Neural crest cell (in vitro differentiated cells): ENCODE measurements around the gene LRP3. TPM values are rescaled to one million over a fixed set of nuclear protein-coding genes. Genes with fewer than 3 reads are reported as not detected.

ENCODE experiments used
- DNase-seq: peaks from one replicate; pipeline ENCODE4 v3.0.0; 2021; ENCODE audit warnings: low read depth, mixed read lengths, low spot score
- H3K27ac Mint-ChIP-seq: one replicate; pipeline ENCODE4 v1.8.0; 2021; ENCODE audit warnings: mild to moderate bottlenecking, mixed read lengths; ENCODE audit not compliant: unreplicated experiment
- H3K27me3 Mint-ChIP-seq: 2 replicates; pipeline ENCODE4 v1.8.0; 2021; ENCODE audit warnings: low read depth, mild to moderate bottlenecking, mixed read lengths
- H3K36me3 Mint-ChIP-seq: 2 replicates; pipeline ENCODE4 v1.8.0; 2021; ENCODE audit warnings: low read depth, mild to moderate bottlenecking, mixed read lengths
- H3K4me1 Mint-ChIP-seq: 2 replicates; pipeline ENCODE4 v1.8.0; 2021; ENCODE audit warnings: mixed read lengths
- H3K4me3 Mint-ChIP-seq: one replicate; pipeline ENCODE4 v1.8.0; 2021; ENCODE audit warnings: mild to moderate bottlenecking, mixed read lengths
- H3K9me3 Mint-ChIP-seq: 2 replicates; pipeline ENCODE4 v1.8.0; 2021; ENCODE audit warnings: mixed read lengths
- total RNA-seq: library from RNA; stranded (reverse); gene quantifications from 2 replicates; pipeline ENCODE4 v1.2.1, GENCODE V29; 2021
- TF ChIP-seq, protein P1 (sequence below): fragments of 200-600 bp; sonication (generic); conservative IDR thresholded peaks from 2 replicates; pipeline ENCODE4 v1.5.0; 2021; ENCODE audit warnings: antibody characterized with exemption, mild to moderate bottlenecking

LRP3 gene
- total RNA-seq, 1 donor from 2014 or later, result 85.6 TPM

- Mint-ChIP-seq H3K36me3 (no peaks in the 10 kb centered on the region), H3K27ac (no peak overlapping the region), H3K4me1 (no peaks in the 10 kb centered on the region), H3K9me3 (no peaks in the 10 kb centered on the region), H3K27me3 (no peaks in the 10 kb centered on the region), H3K4me3 (no peak overlapping the region)
- DNase-seq, result no peak
- TF ChIP-seq, protein P1, sequence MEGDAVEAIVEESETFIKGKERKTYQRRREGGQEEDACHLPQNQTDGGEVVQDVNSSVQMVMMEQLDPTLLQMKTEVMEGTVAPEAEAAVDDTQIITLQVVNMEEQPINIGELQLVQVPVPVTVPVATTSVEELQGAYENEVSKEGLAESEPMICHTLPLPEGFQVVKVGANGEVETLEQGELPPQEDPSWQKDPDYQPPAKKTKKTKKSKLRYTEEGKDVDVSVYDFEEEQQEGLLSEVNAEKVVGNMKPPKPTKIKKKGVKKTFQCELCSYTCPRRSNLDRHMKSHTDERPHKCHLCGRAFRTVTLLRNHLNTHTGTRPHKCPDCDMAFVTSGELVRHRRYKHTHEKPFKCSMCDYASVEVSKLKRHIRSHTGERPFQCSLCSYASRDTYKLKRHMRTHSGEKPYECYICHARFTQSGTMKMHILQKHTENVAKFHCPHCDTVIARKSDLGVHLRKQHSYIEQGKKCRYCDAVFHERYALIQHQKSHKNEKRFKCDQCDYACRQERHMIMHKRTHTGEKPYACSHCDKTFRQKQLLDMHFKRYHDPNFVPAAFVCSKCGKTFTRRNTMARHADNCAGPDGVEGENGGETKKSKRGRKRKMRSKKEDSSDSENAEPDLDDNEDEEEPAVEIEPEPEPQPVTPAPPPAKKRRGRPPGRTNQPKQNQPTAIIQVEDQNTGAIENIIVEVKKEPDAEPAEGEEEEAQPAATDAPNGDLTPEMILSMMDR, result no peak
Measured at GRCh38 chr19:33156334-33156733, 37.8 kb upstream of the LRP3 start.

DNA sequence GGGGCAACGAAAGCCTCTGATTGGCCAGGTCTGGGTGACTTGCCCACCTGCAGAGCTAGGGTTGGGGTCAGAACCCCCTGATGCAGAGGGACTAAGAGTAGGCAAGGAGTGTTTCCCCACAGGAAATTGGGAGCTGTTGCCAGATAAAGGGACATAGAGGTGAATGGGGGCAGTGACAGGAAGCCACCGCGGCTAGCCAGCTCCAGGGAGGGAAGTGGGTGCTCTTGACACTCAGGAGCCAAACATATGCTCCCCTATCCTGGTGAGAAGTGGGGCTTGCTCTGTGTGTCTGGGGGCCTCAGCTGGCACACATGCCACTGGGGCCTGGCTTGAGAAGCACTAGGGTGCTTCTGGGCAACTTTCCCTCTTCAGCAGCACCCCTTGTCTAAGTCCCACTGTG, 36.2 kb upstream of the LRP3 start:
- Mint-ChIP-seq H3K36me3 (no peaks in the 10 kb centered on the region), H3K27ac (no peak overlapping the region), H3K27me3 (no peaks in the 10 kb centered on the region), H3K9me3 (no peaks in the 10 kb centered on the region), H3K4me1 (no peaks in the 10 kb centered on the region), H3K4me3 (no peak overlapping the region)
- DNase-seq, result no peak
- TF ChIP-seq, protein P1, result no peak

GRCh38 chr19:33158365-33158764, 35.8 kb upstream of the LRP3 start:
- Mint-ChIP-seq H3K27ac (no peak overlapping the region), H3K27me3 (no peaks in the 10 kb centered on the region), H3K4me1 (no peaks in the 10 kb centered on the region), H3K4me3 (no peak overlapping the region), H3K36me3 (no peaks in the 10 kb centered on the region), H3K9me3 (no peaks in the 10 kb centered on the region)
- no peak for DNase-seq
- TF ChIP-seq, protein P1, result no peak

DNA sequence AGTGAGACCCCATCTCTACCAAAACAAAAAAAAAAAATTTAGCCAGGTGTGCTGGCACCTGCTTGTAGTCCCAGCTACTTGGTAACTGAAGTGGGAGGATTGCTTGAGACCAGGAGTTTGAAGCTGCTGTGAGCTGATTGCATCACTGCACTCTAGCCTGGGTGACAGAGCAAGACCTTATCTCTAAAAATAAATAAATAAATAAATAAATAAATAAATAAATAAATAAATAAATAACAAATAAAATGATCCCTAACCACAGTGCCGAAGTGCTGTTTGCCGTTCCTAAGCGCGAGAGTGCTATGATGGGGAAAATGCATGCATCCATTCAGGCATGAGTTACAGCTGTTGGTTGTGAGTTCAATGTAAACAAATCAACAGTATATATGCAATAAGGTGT, 35.0 kb upstream of the LRP3 start:
- DNase-seq, result no peak
- H3K4me1 Mint-ChIP-seq, result no peaks in the 10 kb centered on the region
- no peak overlapping the region for H3K27ac Mint-ChIP-seq
- H3K9me3 Mint-ChIP-seq, result no peaks in the 10 kb centered on the region
- H3K36me3 Mint-ChIP-seq, result no peaks in the 10 kb centered on the region
- H3K4me3 Mint-ChIP-seq, result no peak overlapping the region
- no peaks in the 10 kb centered on the region for H3K27me3 Mint-ChIP-seq
- TF ChIP-seq, protein P1, result no peak

GRCh38 chr19:33159893-33160292, 34.2 kb upstream of the LRP3 start:
- TF ChIP-seq, protein P1, result no peak
- no peak for DNase-seq
- H3K4me1 Mint-ChIP-seq, result no peaks in the 10 kb centered on the region
- no peaks in the 10 kb centered on the region for H3K27me3 Mint-ChIP-seq
- H3K4me3 Mint-ChIP-seq, result no peak overlapping the region
- H3K27ac Mint-ChIP-seq, result no peak overlapping the region
- H3K9me3 Mint-ChIP-seq, result no peaks in the 10 kb centered on the region
- H3K36me3 Mint-ChIP-seq, result no peaks in the 10 kb centered on the region

DNA sequence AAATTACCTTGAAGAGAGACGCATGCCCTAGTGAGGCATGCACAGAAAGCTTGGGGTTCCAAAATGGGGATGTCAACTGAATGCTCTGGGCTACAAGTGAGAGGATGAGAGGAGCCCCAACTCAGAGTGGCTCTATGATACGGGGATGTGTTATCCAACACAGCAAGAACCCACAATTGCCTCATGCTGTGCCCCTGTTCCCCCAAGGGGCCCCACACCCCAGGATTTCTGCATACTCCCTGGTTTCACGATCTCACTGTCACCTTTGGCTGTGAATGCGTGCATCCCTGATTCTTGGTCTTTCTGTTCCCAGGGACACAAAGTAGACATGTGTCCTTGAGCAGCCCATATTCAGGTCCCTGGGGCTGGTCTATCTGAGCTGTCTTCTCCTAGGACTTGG, 32.9 kb upstream of the LRP3 start:
- Mint-ChIP-seq H3K27ac (no peak overlapping the region), H3K27me3 (no peaks in the 10 kb centered on the region), H3K4me1 (no peaks in the 10 kb centered on the region), H3K36me3 (no peaks in the 10 kb centered on the region), H3K9me3 (no peaks in the 10 kb centered on the region), H3K4me3 (no peak overlapping the region)
- TF ChIP-seq, protein P1, result no peak
- no peak for DNase-seq
